Activated CD8-positive, alpha-beta memory T cell treated with anti-CD3 and anti-CD28 coated beads for 48 hours (primary cell): ENCODE data around the gene PTCH2.

ENCODE experiments used
- DNase-seq, 3 experiments: peaks; one replicate each; pipeline ENCODE4 v3.0.0-alpha.2; 2020; ENCODE audit warnings: low read depth in 2 of 3, low spot score in 2 of 3

PTCH2 gene, protein sequence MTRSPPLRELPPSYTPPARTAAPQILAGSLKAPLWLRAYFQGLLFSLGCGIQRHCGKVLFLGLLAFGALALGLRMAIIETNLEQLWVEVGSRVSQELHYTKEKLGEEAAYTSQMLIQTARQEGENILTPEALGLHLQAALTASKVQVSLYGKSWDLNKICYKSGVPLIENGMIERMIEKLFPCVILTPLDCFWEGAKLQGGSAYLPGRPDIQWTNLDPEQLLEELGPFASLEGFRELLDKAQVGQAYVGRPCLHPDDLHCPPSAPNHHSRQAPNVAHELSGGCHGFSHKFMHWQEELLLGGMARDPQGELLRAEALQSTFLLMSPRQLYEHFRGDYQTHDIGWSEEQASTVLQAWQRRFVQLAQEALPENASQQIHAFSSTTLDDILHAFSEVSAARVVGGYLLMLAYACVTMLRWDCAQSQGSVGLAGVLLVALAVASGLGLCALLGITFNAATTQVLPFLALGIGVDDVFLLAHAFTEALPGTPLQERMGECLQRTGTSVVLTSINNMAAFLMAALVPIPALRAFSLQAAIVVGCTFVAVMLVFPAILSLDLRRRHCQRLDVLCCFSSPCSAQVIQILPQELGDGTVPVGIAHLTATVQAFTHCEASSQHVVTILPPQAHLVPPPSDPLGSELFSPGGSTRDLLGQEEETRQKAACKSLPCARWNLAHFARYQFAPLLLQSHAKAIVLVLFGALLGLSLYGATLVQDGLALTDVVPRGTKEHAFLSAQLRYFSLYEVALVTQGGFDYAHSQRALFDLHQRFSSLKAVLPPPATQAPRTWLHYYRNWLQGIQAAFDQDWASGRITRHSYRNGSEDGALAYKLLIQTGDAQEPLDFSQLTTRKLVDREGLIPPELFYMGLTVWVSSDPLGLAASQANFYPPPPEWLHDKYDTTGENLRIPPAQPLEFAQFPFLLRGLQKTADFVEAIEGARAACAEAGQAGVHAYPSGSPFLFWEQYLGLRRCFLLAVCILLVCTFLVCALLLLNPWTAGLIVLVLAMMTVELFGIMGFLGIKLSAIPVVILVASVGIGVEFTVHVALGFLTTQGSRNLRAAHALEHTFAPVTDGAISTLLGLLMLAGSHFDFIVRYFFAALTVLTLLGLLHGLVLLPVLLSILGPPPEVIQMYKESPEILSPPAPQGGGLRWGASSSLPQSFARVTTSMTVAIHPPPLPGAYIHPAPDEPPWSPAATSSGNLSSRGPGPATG

DNA sequence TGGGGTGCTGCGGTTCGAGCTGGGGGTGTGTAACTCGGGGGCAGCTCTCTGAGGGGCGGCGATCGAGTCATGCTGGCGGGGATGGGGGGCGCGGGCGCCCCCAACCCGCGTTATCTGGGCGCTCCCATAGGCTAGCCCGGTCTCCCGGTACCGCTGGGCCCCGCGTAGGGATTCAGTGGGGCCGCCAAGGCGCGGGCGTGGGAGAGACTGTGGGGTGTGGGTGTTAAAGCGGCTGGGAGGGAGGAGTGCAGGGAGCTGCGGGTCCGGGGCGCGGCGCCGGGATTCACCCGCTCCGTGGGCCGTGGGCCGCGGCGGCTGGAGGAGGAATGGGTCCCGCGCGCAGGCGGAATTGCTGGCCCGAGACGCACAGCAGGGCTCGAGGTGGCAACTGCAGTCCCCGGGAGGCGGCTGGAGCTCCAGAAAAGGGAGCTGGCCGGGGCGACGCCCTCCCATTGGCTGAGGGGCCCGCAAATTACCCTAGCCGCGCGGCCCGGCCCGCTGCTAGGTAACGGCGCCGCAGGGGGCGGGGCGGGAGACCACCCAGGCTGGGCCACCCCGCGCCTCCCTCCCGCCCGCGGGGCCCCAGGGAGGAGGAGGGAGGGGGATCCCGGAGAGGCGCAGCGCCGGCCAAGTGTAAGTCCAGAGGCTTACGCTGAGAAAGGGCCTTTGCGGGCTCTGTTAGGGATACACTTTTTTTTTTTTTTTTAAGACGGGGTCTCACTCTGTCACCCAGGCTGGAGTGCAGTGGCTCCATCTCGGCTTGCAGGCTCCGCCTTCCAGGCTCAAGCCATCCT is at the start of gene PTCH2:
Gene PTCH2, minus strand, starts transcription at position 392 of the 794 bp plus-strand sequence. Its CDS starts 321 bp downstream, at position 71.
- DNase-seq: no peak

DNA sequence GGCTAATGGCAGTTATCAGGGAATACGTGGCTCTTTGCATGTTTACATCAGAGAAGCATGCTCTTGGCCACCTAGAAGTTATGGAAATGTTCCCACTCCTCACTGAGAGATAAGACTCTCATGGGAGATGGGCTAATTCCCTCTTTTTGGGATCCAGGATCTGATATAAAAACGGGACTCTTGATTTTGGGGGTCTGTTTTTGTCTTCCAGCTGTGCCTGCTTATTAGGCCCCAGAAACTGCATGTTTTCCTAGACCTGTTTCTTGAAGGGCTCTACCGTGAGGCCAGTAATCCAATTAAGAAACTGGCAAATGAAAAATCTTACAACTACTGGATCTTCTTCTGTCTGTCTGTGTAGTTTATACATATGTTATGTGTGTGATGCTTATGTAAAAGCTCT is 47.0 kb upstream of the PTCH2 start:
- no peak for DNase-seq

DNA sequence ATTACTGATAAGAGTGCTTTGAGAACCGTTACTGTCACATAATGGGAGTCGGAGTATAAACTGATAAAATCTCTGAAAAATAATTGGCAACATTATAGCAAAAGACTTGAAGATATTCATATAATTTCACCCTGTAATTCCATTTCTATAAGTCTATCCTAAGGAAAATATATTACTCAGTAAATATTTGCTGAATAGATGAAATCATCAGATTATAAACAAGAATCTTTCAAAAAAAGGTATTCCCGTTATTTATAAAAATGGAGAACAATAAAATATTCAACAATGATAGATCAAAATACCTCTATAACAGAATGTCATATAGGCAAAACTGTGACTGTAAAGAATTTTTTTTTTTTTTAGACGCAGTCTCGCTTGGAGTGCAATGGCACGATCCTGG is 42.4 kb upstream of the PTCH2 start:
- DNase-seq: no peak

DNA sequence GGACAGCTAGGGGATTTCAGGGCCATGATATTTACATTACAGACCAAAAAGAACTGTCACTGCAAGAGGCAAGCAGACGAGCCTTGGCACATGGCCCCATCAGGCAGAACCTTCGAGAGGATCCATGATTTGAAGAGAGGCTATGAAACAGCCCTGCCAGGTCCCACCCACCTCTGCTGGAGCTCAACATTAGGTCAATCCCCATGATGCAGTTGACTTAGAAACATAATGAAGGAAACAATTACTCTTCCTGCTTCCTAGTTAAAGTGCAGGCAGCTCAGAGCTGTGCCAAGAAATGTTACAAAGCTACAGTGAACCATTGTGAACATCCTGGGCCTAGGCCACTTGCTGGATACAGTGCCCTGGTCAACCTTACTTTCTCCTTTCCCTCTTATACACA is 41.7 kb upstream of the PTCH2 start:
- no peak for DNase-seq

DNA sequence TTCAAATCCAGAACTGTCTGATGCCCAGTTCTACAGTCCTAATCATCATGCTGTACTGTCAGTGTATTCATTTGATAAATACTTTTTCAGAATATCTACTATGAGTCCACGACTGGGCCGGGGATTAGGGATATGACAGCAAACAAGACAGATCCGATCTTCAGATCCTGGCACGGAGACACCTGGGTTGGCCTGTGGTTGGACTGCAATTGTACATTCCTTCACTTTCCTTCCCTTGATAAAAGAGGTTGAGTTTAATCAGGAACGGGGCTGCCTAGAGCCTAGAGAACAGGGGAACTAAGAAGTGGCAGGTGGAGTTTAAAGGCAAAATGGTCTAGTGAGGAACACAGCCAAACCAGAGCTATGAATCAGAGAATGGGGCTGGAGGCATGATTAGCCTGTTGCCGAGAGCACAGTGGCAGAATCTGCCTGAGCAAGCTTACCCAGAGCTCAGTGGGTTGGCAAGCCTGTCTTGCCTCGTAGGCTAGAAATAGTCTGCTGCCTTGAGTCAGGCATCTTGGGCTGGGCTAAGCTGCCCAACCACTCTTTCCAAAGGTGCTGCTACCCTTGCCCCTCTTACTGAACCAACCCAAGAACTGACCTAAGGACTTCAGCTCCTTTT is 38.1 kb upstream of the PTCH2 start:
- no peak for DNase-seq

DNA sequence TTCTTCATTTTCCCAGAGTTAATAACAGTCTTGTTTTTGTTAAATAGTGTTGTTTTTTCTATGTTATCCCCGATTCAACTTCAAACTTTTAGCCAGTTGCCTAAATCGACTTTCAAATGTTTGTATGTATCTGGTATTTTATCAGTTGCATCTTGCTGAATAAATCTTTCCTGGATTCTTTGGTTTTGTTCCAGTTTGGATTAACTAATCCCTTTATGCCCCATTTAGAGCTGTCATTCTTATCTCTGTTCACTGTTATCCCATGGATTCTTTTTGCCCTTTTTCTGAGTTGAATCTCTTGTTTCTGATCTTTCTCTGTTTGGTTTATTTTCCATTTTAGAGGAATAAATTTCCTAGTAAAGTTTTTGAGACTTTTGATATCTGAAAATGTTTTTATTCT is 31.1 kb upstream of the PTCH2 start:
- no peak for DNase-seq

DNA sequence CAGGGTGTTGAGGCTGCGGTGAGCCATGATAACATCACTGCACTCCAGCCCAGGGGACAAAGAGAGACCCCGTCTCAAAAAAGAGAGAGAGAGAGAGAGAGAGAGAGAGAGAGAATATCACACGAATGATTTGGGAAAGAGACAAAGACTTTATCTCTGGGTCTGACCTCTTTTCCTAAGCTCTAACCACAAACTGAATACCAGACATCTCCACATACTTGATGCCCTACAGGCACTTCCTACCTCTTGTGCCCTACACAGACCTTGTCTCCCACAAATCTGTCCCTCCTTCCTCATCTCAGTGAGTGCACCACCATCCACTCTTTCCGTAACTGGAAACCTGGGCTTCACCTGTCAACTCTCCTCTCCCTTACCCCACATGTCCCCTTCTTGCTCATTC is 27.0 kb upstream of the PTCH2 start:
- no peak for DNase-seq

DNA sequence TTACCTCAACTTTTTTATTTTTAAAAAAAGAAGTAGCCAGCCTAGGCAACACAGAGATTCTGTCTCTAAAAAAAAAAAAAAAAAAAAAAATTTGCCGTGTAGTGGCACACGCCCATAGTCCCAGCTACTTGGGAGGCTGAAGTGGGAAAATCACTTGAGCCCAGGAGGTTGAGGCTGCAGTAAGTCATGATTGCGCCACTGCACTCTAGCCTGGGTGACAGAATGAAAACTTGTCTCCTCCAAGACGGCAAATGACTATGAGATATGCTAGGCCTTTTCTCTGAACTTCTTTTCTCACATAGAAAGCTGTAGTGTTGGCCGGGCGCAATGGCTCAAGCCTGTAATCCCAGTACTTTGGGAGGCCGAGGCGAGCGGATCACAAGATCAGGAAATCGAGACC is 24.7 kb upstream of the PTCH2 start:
- DNase-seq: no peak

DNA sequence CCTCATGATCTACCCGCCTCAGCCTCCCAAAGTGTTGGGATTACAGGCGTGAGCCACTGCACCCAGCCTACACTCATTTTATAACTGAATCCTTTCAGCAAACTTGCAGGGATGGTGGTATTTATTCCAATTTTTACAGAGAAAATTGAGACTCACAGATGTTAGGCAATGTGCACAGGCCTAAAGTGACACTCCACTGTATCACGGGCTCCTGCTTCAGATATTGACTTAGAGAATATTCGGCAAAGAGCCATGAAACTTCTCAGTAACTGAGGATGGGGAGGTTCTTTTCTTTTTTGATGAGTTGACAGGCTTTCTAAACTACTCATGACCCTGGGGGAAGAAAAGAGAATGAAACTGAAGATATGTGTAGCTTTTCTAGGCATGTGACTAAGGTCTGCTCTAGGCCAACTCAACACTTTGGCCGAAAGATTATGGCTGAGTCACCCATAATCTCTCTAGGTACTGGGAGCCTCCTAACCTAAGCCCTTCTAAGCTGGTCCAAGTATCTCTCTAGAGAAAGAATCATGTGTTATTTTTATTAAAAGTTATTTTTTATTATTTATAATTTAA is 19.9 kb upstream of the PTCH2 start:
- no peak for DNase-seq

DNA sequence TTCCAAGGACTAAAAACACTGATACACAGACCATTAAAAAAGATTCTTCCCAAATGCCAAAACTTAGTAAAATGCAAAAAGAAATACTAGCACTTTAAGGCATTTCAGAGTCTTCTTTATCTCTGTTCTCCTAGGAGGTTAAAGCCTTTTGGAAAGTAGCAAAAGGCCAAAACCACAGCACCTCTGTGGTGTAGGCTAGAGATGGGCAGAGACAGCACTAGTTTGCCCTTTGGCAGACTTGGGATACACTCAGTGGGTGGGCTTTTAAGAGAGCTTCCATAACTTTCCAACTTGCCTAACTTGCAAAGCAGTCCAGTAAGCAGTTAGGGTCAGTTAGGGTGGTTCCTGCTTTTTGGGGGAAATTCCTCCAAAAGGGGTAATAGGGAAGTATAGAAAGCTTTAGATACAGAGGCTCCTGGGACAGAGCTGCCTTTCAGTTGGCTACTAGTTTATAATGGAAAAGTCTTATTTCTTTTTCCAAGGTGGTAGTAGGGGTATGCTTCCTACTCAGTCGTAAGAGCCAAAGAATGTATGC is 17.9 kb upstream of the PTCH2 start:
- DNase-seq: no peak

DNA sequence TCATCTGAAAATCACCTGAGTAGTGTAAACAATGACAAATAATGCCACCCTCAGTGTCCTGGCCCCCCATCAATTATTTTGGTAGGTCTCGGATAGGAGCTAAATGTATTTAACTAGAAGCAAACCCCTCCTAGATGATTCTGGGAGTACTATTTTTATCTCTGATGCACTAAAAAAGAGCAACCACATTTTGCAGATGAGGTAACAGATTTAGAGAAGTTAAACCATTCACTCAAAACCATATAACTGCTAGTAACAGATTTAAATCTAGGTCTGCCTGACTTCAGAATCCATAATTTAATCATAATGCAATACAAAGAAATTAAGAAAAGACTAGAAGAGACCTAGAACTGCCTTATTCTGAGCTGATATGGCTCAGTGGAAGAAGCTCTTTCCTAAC is 17.3 kb upstream of the PTCH2 start:
- DNase-seq: no peak

DNA sequence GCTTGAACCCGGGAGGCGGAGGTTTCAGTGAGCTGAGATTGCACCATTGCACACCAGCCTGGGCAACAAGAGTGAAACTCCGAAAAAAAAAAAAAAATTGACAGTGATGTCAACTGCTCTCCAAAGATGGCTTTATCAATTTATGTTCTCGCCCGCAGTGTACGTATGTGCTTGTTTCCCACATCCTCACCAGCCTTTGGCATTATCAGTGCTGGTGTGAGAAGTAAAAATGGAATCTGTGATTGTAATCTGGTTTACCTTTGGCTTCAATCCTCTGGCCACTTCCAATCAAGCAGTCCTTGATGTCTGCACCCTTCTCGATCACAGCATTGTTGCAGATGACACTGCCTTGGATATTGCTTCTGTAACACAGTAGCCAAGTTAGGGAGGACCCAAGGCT is 14.4 kb upstream of the PTCH2 start:
- DNase-seq: no peak

DNA sequence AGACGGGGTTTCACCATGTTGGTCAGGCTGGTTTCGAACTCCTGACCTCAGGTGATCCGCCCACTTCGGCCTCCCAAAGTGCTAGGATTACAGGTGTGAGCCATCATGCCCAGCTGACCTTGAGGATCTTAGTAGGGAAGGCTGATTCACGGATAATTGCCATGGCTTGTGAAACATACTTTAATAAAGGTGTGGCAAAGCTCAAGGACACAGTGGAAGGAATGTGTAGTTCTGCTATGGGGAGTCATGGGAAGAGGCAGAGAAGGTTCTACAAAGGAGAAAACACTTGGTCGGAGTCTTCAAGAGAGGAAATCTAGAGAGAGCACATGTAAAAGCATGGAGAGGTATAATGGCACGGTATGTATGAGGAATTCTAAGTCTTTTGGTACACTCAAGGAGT is 12.7 kb upstream of the PTCH2 start:
- DNase-seq: no peak

DNA sequence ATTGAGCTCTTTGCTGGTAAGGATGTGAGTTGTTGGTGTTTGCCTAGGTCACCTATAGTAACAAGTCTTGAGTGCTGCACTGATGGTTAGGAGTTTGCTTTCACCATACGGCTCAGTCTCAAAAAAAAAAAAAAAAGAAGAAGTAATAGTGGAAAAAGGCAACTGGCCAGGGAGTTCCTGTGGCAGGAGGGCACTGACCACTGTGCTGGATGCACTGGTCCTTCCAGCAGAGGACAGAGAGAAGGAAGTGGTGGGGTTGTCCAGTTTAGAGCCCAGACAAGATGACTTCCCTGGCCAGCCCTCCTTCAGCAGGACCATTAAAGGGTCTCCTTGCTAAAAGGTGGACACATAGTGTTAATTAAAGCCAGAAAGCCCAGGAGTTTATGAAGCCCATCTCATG is 11.9 kb upstream of the PTCH2 start:
- DNase-seq: no peak

DNA sequence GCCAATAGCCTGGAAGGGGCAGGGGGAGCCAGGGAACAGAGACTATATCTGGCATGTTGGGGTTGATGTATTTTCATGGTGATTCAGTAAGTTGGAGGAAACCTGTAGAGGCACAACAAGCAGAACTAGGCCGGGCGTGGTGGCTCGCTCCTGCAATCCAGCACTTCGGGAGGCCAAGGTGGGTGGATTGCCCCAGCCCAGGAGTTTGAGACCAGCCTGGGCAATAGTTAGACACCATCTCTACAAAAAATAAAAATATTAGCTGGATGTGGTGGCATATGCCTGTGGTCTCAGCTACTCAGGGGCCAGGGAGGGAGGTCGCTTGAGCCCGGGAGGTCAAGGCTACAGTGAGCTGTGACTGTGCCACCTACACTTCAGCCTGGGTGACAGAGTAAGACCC is 10.1 kb upstream of the PTCH2 start:
- no peak for DNase-seq

DNA sequence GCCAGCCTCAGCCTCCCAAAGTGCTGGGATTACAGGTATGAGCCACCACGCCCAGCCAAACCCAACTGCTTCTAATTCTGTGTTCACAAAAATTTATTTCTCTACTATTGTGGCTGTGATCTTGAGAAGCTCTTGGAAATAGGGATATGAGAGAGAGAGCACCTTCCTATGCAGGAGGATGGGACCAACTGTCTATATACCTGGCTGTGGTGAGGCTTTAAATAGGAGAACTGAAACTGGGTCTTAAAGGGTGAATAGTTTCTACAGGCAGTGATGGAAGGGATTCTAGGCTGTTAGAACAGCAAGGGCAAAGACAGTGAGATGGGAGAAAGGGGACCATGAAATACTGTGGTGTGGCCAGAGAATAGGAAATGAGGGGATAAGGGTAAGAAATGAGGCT is 8.3 kb upstream of the PTCH2 start:
- no peak for DNase-seq

DNA sequence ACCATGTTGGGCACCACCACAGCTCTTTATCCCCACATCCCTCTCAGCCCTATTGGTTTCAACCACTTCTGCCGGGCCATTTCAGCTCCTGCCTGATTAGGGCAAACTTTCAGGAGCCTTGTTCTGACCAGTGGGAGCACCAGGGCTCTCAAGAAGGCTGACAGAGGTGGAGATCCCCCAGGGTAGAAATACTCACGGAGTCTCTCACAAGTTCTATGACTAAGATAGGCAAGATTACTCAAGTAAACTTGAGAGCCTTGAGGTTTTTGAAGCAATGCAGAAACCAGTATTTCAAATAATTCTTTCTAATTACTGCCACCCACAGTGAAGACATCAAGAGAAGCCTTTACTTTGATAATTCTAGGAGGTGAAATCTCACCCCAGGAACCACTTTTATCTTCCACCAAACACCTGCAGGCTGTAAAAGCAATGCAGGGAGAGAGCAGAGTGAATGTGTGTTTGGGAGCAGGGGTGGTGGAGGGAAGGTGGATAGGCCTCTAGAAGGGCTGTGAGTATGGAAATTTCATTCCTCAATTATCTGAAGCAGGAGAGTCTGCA is 6.6 kb upstream of the PTCH2 start:
- DNase-seq: no peak

DNA sequence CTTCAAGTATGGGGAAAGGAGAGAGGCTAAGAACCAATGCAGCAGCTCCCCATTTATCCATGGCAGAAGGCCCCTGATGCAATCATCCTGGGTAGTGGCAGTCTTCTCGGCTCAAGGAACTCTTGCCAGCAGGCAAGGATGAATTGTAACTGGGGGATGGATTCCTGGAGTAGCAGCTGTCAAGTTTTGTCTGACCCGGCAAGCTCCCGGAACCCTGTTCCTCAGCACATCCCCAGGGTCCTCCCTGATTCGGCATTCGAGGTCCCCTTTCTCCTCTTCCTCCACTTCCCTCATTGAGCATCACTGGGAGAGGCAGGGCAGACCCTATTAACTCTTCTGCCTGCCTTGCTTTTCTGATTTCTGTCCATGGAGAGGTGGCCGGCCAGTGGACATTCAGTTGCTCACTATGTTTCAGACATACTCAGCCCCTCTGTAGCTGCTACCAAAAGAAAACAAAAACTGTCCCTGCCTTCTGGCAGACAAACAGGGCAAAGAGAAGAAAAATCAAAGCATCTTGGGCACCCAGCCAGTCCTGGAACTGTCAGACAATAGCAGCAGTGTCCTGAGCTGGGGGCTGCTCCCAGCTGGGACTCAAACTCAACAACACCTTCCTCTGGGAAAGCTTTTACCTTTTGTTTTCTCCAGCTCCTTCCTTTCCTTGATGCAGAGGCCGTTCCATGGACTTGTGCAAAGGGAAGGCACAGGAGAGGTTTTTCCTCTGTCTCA is 5.6 kb upstream of the PTCH2 start:
- no peak for DNase-seq

DNA sequence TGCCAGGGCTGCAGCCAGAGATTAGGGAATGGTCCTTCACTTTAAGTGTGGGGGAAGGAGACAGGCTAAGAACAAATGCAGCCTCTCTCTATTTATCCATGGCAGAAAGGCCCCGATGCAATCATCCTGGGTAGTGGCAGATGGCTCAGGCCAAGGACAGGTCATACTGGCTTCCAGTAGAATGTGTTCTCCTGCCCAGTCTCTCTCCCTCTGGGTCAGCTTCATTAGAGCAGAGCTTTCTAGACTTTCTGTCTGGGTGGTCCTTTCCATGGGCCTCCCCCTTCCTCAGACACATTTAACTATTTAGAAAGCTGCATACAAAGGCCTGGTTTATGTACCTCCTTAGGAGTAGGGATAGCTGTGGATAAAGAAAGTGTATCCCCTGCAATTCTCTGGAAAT is 4.8 kb upstream of the PTCH2 start:
- DNase-seq: no peak
